GOT3 (cell line): ENCODE data around the gene ADGRL3.
"Not testable (repeated sequence)": the region's sequence is repeated elsewhere in the genome, so short reads cannot be mapped to it uniquely, and the experiment has no call there.

ENCODE experiments used
- DNase-seq: peaks from one replicate; lab custom pipeline; 2025; ENCODE audit warnings: mixed read lengths; lab: John Stamatoyannopoulos, UW

The ADGRL3 gene

DNA sequence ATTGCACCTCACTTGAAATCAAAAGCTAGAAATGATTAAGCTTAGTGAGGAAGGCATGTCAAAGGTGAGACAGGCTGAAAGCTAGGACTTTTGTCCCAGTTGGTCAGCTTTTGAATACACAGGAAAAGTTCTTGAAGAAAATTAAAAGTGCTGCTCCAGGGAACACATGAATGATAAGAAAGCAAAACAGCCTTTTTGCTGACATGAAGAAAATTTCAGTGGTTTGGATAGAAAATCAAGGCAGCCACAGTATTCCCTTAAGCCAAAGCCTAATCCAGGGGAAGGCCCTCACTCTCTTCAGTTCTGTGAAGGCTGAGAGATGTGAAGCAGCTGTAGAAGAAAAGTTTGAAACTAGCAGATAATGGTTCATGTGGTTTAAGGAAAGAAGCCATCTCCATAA is 150.8 kb downstream of the ADGRL3 start:
- no peak for DNase-seq

DNA sequence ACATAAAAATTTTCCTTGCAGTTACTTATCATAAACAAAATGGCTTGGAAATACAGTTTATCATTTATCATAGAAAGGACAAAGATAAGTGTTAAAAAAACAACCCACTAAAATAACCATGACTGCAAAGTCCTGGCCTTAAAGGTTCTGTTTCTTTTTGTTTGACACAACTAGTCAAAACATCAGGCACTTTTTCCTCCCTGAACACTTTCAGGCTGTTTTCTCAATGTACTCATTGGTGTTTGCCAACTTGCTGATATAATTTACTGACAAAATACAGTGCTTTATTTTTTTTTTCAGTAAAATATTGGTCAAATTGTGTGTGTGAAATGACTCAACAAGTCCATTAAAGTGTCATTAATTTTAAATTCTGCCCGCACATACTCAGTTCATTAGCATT is 156.6 kb downstream of the ADGRL3 start:
- DNase-seq: no peak

DNA sequence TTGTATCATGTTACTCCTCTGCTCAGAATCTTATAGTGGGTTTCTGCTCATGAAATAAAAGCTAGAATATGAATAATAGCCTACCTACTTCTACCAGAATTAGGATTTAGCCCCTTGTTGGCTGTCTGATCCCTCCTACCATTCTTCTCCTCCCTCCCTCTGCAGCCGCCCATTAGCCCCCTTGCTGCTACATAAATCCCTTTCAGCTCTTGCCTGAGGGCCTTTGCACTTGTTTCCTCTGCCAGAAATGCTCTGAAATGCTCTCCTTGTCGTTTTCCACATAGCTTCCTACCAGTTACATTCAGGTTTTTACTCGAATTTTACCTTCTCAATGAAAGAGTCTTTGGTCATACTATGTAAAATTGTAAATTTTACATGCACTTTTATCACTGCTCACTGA is 159.2 kb downstream of the ADGRL3 start:
- no peak for DNase-seq

DNA sequence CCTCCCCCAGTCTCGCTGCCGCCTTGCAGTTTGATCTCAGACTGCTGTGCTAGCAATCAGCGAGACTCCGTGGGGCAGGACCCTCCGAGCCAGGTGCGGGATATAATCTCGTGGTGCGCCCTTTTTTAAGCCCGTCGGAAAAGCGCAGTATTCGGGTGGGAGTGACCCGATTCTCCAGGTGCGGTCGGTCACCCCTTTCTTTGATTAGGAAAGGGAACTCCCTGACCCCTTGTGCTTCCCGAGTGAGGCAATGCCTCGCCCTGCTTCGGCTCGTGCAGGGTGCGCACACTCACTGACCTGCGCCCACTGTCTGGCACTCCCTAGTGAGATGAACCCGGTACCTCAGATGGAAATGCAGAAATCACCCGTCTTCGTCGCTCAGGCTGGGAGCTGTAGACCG is 172.7 kb downstream of the ADGRL3 start:
- not testable (repeated sequence) for DNase-seq

DNA sequence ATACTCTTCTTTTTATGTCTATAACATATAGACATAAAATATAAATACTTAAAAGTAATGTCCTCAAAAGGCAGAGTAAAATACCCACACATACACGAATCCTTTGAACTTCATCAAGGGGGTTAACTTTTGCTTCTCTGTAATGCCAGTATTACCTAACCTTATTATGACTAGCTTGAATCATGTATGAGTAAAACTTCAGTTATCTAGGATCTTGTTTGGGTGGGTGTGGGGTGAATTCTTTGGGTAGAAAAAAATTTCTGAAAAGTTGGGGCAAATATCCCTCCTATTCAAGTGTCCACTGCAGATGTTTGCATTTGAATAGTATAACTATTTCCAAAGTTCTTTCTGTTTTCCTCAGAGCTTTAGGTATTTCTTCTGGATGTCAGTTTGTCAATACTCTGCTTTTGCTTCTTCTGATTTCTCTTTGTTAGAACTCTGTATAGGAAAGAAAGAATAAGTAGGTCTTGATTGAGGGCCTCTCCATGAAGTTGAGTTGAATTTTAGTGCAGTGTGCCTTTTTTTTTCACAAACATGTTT is 173.8 kb downstream of the ADGRL3 start:
- DNase-seq: no peak

DNA sequence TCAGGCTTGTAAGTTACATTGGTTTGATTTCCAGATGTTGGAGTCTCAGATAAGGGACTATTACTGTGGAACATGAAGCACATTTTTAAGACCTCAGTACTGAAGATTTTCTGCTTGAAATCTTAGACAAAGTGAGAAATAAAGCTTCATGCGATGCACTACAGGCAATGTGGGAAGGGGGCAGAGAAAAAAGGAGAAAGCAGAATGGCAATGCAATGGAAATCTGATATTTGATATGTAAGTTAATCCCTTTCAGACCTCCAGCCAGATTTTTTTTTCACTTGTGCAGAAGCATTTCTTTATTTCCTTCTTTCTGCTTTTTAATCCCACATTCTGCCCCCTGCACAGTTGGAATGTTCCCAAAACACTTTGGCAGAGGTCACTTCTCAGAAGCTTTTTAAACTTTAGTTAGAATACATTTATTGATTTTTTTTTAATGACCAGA is 174.3 kb downstream of the ADGRL3 start:
- DNase-seq: no peak

DNA sequence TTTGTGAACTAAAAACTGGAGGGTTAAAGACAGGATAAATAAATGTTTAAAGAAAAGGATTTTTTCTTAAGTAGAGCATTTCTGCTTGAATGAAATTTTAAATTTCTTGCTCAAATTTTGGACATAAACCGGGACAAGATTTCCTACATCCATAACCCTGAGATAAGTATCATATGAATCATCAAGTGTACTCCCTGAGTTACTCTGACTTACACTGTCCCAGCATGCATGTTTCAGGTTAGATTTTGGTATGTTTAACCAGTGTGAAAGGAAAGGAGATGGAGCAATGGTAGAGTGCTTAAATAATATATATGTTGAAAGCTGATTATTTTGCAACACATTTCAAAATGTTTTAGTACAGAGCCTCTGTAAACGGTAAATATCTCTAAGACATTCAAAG is 175.2 kb downstream of the ADGRL3 start:
- DNase-seq: no peak

DNA sequence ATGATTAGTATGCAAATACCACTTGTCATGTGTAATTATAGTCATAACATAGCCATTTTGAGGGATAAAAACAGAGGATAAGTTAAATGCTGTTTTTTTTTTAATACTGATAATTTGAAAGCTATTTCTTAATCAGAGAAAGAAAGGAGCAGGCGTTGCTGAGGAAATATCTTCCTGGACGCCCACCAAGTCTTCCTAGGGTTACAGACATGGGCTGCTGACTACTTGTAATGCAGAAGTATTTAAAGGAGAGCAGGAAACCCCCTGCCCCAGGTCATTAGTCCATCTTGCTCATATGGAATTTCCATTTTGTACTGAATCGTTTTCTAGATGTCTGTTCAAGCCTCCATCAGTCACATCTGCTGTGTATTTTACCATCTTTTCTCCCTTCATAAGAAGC is 176.2 kb downstream of the ADGRL3 start:
- no peak for DNase-seq

DNA sequence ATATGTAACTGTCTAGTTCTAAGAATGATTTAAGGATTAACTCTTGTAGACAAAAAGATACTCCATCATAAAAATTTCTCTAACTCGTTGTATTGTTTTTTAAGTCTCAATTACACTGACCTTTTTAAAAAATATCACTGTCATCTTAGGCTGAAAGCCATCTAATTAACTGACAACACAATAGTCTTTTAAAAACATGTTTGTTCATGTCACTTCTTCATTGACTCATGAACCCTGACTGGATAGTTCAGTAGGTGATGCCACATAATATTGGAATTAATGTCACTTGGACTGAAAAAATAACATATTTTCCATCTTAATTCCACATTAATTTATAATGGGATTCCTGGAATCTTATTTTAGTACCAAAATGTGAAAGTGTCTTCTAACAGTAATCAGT is 179.3 kb downstream of the ADGRL3 start:
- no peak for DNase-seq

DNA sequence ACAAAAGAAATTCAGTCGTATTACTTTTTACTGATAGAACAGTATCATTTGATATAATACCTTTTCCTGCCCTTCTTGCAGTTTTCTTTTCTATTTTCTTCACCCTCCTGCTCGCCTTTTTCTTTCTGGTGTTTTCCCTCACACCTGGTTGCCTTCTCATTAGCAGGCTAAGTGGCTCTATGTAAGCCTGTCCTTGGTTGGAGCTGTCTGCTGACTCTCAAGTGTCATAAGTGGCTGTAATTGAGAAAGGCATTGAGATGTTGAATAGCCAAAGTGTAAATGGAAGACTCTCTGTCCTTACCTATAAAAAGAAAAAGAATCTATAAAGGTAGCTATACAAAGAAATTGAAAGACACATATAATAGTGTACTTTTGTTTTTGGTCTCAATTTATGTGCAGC is 180.7 kb downstream of the ADGRL3 start:
- DNase-seq: no peak

DNA sequence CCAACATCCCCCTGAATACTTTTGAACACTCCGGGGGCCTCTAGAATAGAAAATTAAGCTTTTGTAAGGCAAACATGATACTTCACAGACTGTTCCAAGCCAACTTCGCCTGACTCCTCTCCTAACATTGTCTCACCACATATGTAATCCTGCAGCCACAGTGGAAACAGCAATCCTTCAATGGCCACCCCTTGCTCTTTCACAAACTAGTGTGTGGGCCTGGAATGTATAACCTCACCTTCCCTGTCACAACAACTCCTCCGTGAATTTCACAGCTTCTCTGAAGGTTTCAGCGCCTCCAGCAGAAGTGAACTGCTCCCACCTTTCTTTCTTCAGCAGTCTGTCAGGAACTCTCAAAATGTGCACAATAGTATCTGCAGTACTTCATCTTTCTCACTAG is 185.1 kb downstream of the ADGRL3 start:
- no peak for DNase-seq

DNA sequence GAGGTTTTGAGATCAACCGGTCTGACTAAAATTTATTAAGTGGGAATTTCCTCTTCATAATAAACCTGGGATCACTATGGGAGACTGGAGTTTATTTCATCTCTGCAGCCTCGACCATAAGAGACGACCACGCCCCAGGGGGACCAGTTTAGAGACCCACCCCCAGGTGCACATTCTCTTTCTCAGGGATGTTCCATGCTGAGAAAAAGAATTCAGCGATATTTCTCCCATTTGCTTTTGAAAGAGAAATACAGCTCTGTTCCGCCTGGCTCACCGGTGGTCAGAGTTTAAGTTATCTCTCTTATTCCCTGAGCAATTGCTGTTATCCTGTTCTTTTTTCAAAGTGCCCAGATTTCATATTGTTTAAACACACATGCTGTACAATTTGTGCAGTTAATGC is 187.2 kb downstream of the ADGRL3 start:
- DNase-seq: not testable (repeated sequence)

DNA sequence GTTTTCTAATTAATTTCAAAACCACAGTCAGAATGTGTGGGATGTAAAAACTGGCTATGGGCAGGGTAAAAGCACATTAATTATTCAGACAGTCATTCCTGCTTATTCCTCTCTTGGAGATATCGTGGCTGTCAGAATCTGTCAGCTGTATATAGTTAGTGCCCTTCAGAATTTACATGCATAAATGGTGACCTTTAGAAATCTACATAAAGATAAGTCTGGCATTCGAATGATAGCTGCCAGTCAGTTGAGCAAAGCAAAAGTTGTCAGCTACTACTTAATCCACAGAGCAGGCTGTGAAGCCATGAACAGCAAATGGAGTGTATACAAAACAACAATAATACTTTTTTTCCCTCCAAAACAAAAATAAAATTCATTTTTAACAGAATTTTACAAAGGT is 189.5 kb downstream of the ADGRL3 start:
- no peak for DNase-seq

DNA sequence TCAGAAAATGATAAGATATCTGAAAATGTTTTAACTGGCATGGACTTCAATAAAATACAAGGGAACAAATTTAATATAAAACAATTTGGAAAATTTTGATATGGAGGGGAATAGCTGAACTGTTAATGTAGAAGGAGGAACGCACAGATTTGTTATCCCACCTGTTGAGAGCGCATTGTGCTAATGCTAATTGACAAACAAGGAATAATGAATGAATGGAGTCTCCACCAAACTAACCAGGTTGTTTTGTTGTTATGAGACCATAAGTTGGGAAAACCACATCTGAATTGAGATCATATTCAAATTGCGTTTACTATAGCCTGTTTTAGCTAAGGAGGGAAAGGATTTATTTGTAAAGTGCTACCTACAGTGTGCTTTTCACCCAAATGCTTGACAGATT is 195.6 kb downstream of the ADGRL3 start:
- no peak for DNase-seq

DNA sequence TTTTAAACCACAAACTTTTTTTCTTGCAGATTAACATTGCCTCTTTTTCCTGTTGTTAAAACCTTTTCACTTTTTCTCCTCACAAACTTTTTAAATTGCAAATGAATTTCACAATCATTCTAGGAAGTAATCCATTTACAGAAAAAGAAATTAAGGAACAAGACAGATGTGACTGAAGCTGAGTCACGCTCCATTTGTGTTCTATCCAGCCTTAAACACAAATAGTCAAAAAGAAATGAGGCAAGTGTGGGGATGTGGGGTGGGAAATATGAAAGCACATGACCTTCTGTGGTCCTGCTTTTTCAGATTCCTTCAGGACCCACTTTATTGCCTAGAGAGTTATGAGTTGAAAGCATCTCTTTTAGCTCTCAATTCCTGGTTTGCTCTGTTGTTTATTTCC is 197.0 kb downstream of the ADGRL3 start:
- no peak for DNase-seq

DNA sequence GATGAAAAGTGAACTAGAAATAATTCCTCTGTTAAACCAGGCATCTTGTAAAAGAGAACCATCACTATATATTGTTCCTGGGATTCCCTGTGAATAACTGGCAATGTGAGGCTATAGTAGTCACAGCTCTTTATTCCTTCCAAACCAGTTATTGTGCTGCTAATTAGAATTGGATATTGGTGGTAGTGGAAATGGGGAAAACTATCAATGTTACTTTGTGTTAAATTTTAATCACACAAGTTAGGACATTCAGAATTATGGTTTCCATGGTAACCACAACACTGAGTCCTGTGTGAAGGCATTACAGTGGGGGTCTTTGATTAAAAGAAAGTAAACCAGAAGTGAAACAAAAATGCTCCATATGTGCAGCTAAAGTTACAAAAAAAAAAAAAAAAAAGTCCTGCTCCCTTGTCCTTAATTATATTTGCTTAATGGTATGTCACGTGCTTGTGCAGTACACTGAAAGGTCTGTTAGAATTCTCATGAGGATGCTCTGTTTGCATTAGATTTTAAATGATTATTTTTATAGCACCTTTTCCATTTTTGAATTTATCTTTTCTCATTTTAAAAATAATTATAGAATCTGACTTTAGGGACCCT is 200.4 kb downstream of the ADGRL3 start:
- DNase-seq: no peak

DNA sequence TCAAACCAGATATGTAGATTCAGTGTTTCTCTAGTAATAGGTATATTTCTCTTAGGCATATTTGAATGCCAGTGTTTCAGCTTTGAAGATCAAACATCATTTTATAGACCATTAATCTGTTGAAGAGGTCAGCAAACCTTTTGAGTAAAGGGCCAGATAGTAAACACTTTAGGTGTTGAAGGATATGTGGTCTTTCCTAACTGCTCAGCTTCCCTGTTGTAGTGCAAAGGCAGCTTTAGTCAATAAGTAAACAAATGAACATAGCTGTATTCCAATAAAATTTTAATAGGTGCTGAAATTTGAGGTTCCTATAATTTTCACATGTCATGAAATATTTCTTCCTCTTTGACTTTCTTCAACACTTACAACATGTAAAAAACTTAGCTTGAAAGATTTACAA is 201.6 kb downstream of the ADGRL3 start:
- DNase-seq: no peak

DNA sequence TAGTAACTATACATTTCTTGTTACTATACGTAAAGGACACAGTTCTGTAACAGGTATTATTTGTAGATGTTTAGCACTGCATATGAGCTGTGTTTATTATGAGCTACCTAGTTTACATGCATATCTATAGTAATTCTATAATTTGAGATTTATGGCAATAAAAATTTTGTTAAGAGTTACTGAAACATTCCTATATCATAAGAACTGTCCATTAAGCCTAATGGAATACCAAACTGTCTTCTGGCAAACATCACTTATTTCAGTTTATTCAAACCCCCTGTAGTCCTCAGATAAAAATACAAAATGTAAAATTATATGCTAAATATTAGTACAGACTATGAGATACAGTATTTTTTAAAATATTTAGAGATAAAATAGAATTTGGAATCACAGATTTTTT is 205.2 kb downstream of the ADGRL3 start:
- no peak for DNase-seq

DNA sequence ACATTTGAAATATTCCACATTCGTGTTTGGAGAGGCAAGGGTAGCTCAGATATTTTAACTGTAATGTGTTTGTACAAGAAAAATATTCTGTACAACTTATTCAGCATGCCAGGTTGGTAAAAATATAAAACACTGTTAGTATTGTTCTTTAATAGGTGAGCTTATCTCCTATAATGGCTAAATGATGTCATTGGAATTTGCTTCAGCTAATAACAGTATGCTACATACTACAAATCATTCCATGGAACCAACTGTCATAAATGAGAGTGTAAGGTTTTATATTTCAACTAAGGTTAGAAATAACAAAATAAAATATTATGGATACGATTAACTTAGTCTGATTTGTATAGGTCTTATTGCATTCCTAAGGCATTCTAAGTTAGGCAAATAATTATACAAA is 206.6 kb downstream of the ADGRL3 start:
- DNase-seq: no peak

DNA sequence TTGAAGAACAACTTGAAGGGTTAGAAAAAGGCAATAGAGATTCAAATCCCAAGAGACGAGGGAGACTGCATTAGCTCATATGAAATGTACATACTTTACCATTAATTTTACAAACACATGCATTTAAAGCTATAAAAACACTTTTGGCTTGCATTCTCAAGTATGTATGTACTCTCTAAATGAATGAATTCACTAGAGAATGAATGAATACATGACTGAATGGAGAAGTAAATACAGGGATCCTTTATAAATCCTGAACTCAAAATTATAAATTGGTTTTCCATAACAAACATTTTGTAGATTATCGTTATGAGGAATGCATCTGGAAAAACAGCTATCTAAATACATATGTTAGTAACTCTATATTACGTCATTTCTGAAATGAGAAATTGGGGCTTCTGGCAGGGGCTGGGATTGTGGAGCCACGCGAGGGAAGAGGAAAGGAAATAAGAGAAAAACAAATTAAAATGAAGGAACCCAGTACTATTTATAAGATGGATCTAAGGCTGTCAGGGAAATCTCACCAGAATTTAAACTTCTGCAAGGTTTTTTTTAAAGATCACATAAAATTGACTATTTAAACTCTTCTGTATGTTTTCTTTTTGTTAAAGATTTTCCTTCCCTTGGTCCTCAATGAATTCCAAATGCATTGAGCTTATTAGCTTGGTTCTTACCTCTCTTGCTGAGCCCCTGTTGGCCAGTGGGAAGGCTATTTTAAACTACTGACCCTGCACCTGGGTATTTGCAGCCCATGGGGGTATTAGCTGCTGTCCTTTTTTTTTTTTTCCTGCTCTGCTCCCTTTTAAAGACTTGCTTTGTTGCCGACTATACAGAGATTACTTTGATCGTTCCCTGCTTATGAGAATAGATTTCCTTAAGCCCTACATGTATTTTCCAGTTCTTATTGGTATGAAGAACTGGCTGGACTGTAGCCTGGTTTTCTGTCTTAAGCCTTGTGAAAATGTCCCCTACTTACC is 207.8 kb downstream of the ADGRL3 start:
- no peak for DNase-seq

DNA sequence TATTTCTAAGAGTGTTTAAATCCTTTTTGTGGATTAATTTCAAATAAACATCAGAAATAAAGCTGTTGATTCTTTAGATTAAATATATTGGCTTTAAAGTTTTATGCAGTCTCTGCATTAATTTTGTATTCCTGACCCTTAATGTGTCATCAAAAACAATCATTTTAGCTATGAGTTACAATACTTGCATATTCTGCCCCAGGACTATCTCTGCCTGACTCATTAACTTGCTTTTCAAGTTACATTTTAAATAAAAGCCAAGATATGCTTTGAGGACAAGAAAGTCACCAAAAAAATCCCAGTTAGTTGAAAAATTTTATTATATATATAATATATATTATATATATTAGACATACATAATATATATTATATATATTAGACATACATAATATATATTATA is 208.7 kb downstream of the ADGRL3 start:
- no peak for DNase-seq

DNA sequence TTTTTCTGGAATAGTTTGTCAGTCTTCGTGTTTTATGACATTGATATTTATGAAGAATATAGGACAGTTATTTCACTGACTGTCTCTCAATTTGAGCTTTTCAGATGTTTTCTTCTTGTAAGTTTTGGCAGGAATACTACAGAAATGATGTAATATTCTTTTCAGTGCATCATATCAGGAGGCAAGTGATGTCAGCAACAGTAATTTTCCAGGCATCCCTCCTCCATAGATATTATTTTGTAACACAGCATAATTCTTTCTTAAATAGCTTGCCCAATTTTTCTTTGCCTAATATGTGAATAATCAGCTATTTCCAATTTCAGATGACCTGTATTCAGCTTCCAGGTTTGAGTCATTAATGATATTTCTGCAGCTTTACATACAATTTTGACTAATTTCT is 211.1 kb downstream of the ADGRL3 start:
- DNase-seq: no peak

DNA sequence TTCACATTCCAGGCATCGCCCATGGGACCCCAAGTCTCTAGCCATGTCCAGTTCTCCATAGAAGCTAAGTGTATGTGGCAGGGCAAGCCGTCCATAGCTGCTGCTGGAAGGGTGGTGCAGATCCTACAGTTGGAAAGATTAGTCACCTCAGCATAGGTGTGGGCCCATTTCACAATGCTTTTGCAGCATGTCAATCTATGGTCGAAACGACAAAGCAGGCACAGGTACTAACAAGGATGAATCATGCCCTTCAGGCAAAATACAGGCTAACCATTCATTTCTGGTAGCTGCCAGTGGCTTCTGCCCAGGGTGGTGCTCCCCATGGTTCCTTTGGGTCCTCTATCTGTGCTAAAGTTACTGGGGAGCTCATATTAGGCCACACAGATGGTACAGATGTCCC is 225.2 kb downstream of the ADGRL3 start:
- no peak for DNase-seq
